CD4-positive, alpha-beta T cell treated with Interleukin-6 for 4 hours (primary cell): Measurements from ENCODE around the gene MGME1.
"Not testable (repeated sequence)": the region's sequence is repeated elsewhere in the genome, so short reads cannot be mapped to it uniquely, and the experiment has no call there.

ENCODE experiments used
- DNase-seq: peaks from one replicate; pipeline ENCODE4 v3.0.0-alpha.2; 2020; ENCODE audit warnings: mixed read lengths

MGME1 gene

DNA sequence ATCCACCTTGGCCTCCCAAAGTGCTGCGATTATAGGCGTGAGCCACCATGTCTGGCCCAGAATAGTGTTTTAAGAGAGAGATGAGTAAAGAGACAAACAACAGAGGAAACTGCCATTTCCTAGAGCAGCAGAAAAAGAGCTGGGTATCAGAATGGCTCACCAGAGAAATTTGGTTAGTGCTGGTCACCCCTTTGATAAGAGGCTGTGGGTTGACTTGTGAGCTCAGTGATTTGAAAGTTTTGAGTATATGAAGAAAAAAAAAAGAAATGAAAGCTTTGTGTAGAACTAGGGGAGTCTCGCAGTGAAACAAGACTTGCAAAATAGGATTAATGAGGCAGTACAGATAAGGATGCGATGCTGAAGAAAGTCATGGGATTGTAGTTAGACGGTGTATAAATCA, 29.6 kb downstream of the MGME1 start:
- no peak for DNase-seq

DNA sequence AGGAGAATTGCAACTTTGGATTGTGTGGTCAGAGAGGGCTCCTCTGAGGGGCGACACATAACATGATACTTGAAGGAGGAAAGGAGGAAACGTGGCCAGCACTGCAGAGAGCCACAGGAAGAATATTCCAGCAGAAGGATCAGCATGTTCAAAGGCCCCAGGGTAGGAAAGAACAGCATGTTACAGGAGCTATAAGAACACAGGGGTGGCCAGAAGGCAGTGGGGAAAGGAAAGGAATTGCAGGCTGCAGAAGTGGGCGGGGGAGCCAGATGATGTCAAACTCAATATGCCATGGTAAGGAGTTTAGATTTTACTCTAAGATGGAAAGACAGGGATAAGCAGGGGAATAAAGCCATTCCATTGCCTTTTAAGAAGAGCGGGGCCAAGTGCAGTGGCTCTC, 30.7 kb downstream of the MGME1 start:
- DNase-seq = no peak

DNA sequence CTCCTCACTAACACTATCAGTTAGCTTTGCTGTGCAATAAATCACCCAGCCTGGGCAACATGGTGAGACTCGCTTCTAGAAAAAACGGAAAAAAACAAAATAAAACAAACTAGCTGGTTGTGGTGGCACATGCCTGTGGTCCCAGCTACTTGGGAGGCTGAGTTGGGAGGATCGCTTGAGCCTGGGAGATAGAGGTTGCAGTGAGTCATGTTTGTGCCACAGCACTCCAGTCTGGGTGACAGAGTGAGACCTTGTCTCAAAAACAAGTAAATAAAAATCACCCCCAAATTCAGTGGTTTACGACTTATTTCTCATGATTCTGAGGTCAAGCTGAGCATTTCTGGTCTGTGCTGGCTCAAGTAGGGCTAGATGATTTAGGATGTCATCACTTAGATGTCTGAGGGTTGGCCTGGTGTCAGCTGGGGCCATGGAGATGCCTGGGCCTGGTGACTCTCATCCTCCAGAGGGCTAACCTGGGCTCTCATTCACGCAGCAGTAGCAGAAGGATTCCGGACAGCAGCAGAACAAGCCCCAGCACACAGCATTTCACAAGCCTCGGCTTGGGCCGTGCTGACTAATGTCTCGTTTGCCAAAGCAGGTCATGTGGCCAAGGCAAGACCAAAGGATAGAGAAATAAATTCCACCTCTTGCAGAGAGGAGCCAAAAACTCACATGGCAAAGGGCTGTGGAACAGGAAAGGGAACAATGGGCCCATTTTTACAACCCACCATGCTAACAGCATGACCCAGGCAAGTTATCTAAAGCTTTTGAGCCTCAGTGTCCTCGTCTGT, 32.5 kb downstream of the MGME1 start:
- DNase-seq = no peak

DNA sequence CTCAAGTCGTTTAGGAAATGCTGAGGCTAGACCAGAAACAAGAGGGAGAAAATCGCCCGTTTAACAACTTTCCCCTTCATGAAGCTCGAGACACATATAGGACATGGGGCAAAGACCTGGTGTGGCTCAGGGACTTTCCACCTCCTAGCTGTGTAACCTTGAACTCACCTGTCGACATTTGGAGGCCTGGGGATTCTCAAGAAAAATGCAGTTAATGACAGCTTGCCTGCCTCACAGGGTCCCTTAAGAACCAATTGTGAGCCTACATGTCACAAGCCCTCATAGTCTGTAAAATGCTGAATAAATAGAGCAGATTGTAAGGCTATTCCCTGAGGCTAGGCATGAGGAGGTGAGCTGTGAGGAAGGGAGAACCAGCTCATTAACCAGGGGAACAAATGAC, 35.1 kb downstream of the MGME1 start:
- DNase-seq = no peak

DNA sequence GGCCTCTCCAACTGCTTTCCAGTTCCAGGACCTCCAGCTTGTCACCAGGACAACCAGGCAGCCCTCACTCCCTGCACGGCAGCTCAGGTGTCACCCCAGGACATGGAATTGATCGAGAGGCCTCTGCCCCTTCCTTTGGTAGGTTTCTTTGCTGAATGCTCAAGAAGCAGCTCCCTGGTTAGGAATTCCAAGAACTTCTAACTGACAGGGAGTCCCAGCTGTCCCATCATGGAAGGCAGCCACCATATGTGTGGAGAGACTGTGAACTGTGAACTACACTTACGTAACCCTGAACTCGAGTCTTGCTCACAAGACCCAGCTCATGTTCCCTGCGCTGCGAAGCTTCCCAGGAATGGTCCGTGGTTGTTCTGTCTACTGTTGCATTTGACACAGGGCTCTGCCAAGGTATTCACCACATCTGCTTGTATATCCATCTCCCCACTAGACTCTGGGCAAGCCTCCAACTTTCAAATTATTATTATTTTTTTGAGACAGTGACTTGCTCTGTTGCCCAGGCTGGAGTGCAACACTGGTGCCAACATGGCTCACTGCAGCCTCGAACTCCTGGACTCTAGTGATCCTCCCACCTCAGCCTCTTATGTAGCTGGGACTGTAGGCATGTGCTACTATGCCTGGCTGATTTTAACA, 35.7 kb downstream of the MGME1 start:
- DNase-seq = no peak

DNA sequence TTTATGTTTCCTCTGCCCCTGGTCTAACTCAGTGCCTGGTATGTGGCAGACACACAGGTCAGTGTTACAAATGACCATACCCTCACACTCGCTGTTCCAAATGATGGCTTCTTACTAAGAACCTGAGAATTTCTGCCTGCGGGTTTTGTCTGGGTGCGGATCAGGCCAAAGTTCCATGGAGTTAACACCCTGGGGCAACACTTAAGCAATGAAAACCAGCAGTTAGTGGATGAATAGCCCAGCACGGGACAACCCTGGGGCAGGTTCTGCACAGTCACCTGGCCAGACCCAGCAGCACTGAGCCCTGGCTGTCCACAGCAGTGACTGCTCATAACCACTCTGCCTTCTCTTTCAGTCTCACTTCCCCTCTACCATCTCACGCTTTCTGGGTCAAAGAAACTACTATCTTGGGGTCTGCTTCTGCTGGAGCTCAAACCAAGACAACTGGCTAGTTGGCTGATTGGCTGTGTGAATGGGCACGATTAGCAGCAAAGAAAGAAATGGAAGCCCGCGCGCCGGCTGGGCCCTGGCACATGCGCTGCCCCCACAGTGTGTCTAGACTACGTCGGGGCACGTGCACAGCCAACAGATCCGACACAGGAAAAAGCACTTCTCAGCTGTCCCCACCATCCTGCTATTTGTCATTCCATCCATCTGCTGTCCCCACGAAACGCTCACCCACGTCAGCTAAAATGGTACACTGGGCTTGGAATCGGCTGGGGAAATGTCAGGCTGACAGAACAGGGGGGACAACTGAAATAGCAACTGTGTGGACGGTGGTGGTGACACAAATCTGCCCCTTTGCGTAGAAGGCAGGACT, 36.6 kb downstream of the MGME1 start:
- DNase-seq = no peak

DNA sequence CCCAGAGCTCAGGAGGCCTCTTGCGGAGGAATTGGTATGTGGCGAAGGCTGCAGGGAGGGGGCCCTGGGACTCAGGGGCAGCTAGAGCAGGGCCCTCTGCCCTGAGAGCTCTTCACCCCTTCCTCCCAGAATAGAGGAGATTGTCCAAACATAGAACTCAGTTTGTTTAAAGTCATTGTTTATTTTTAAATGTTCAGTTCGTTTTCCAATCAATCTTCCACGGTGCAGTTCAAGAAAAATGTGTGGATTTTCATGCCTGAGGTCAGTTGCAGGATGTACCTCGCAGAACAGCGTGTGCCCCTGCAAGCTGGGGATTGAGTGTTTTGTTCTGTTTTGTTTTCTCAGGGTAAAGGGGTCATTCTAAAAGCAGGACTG, 37.2 kb downstream of the MGME1 start:
- no peak for DNase-seq

DNA sequence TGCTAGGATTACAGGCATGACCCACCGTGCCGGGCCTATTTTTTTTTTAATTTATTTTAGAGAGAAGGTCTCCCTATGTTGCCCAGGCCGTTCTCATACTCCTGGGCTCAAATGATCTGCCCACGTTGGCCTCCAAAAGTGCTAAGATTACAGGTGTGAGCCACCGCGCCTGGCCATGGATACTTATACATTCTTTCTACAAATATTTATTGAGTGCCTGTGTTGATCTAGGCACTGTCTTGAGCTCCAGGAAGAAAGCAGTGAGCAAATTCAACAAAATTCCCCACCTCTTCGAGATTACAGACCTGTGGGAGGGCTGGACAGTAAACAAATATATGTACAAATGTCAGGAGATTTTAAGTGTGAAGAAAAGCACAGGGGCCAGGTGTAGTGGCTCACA, 37.9 kb downstream of the MGME1 start:
- DNase-seq = no peak

DNA sequence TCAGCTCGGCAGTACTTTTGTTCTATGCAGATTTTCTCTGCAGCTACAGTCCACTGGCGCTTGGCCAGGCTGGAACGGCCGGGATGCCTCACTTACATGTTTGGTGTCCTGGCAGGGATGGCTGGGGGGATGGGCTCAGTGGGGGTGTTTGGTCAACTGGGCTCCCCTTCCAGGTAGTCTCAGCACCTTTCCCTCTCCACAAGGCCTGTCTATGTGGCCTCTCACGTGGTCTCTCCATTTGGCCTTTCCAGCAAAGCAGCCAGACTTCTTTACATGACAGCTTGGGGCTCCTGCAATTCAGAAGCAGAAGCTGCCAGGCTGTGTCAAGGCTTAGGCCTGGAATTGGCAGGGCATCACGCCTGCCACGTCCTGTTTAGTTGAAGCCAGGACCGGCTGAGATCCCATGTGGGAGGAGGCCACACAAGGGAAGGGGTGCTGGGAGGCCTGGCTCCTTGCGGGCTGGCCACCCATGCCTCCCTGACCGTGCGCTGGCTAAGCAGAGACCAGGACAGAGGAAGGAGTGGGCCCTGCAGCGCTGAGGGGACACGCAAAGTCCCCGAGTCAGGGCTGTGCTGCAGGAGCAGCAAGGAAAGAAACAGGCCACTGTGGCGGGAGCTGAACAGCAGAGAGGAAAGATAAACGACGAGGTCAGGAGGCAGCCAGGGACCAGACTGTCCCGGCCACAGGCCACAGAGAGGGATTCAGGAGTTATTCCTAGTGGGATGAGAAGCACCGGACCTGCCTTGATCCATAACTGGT, 38.9 kb downstream of the MGME1 start:
- DNase-seq = no peak

DNA sequence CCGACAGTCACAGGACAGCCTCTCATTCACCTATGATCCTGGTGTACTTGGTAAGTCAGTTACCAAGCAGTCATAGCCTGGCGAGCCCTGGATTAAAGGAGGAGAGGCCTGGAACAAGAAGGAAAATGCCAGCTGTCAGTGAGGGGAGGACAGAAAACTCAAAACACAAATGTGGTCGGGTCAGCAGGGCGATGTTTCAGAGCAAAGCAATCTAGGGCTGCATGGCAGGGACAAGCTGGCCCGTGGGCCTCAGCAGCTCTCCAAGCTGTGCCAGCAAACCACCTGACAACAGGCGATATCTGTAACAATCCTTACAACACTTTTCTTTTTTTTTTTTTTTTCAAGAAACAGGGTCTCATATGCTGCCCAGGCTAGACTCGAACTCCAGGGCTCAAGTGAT, 40.3 kb downstream of the MGME1 start:
- DNase-seq = no peak

DNA sequence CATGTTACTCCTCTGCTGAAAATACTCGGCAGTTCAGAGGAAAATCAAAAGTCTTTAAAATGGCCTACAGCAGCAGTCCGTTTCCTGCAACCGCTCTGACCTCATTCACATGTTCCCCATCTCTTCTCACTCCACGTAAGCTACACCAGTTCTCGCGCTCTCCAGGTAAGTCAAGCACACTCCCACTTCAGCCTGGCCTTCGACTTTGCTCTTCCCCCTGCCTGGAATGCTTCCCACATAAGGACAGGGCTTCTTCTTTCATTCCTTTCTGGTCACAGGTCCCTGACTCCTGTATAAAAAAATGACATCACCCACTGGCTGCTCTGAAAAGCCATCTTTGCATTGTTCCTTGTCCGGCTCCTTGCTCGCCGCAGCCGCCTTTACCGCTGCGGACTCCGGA, 42.7 kb downstream of the MGME1 start:
- DNase-seq = no peak

DNA sequence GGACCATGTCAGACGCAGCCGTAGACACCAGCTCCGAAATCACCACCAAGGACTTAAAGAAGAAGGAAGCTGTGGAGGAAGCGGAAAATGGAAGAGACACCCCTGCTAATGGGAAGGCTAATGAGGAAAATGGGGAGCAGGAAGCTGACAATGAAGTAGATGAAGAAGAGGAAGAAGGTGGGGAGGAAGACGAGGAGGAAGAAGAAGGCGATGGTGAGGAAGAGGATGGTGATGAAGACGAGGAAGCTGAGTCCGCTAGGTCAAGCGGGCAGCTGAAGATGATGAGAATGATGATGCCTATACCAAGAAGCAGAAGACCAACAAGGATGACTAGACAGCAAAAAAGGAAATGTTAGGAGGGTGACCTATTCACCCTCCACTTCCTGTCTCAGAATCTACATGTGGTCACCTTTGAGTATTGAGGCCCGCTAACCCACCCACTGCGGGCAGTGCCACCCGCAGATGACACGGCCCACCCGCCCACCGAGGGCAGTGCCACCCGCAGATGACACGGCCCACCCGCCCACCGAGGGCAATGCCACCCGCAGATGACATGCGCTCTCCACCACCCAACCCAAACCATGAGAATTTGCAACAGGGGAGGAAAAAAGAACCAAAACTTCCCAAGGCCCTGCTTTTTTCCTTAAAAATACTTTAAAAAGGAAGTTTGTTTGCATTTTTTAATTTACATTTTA, 43.3 kb downstream of the MGME1 start:
- DNase-seq = no peak

DNA sequence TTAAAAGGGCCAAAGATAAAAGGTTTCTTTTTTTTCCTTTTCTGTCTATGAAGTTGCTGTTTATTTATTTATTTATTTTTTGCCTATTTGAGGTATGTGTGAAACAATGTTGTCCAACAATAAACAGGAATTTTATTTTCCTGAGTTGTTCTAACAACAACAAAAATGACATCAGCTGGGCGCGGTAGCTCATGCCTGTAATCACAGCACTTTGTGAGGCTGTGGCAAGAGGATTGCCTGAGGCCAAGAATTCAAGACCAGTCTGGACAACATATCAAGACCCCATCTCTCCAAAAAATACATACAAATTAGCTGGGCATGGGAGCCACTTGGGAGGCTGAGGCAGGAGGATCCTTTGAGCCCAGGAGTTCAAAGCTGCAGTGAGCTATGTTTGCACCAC, 44.1 kb downstream of the MGME1 start:
- no peak for DNase-seq

DNA sequence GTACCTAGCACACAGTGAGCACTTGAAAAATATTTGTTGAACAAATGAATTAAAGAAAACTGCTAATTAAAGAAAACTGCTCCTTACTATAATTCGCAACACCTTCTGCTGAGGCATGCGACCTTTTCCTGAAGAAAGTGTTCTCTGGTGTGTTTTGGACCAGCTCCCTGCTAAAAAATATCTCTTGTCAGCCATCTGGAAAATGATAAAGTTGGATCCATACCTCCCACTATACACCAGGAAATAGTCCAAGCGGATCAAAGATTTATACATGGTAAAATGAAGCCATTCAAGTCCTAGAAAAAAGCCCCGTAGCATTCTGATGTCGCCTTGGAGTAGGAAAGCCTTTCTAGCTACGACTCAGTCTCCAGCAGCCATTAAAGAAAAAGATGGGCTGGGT, 45.6 kb downstream of the MGME1 start:
- no peak for DNase-seq

DNA sequence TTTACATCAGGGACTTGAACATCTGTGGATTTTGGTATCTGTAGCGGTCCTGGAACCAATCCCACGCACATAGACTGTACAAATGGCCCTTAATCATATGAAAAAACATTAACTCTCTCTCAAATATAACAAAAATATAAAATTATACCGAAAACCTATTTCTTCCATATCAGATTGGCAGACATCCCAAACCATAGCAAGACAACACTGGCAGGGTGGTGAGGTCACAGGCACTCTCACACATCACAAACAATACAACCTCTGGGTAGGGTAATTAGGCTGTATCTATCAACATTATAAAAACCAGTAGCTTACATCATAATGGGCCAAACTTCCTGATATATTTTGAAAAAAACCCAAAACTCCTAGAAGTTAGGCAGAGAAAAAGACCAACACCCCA, 48.0 kb downstream of the MGME1 start:
- DNase-seq = no peak

DNA sequence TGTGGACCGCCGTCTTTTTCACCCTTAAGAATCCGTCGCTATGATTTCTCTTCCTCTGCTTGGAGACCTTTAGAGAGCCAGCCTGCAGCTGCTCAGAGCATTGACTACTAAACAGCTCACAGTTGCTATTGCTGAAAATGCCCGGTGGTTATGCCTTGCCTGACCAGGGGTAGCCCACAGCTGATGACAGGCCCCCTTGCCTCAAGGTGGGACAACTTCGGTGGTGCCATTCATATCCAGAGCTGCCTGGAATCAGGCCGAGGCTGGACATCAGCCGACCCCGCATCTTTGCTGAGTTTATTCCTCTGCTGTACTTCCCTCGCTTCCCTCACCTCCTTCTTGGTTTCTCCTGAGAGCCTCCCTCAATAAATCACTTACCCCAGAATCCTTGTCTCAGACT, 49.3 kb downstream of the MGME1 start:
- DNase-seq = no peak

DNA sequence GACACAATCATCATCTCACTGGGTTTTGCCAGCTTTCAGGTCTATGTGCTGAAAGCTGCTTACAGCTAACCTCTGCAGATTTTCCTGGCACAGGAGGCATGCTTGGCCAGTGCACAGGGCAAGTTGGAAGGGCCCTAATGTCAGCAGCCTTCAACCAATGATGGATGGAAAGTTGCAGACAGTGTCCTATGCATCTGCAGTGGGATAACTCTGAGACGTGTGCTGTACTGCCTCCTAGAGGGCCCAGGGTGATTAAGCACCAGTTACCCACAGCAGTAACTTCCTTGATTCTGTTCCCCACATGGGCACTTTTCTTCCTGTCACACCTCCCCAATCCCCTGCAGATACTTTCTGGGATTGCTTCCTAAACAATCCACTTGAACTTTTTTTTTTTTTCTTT, 50.2 kb downstream of the MGME1 start:
- DNase-seq = no peak

DNA sequence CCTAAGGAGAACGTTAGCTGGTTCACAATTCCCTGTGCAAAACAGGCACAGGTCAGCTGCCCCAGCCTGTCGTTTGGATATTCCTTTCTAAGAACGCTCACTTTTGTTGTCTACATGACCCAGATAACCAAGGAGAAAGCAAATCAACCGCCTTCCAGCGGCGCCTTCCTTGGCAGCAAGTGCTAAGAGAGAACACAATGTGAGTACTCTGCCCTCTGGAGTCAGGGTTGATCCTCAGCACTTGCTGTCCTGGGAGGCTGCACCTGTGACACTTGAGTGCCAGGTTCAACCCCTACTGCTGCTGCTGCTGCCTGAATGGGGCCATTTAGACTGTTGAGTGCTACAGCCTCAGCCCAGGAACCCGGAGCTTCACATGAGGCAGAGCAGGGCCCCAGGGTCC, 52.1 kb downstream of the MGME1 start:
- DNase-seq = no peak

DNA sequence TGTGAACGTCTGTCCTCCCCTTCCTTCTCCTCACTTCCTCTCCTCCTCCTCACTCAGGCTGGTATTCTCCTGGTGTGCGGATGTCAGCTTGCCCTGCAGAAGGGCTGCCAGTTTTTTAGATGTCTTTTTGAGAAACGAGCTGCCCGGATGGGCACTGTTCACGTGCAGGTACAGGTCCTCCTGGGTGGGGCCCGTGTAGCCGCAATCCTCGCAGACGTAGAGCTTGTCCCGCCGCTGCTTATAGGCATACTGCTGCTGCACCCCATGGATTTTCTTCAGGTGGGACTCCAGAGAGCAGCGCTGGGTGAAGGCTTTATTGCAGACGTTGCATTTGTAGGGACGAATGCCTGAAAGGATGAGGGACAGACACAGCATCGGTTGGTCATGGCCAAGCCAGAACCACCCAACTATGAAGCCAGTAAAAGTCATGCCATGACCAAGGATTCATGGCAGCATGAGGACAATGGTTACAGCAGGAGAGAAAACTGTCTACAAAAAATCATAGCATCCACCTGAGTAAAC, 55.8 kb downstream of the MGME1 start:
- no peak for DNase-seq

DNA sequence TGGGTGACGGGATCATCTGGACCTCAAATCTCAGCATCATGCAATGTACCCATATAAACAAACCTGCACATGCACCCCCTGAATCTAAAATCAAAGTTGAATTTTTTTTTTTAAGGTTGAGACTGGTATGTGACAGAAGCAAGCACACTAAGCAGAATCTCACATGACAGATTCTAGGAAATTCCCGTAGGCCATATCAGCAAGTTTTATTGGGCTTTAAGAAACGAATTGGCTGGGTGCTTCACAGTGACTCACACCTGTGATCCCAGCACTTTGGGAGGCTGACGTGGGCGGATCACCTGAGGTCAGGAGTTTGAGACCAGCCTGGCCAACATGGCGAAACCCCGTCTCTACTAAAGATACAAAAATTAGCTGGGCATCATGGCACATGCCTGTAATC, 58.2 kb downstream of the MGME1 start:
- DNase-seq = not testable (repeated sequence)

DNA sequence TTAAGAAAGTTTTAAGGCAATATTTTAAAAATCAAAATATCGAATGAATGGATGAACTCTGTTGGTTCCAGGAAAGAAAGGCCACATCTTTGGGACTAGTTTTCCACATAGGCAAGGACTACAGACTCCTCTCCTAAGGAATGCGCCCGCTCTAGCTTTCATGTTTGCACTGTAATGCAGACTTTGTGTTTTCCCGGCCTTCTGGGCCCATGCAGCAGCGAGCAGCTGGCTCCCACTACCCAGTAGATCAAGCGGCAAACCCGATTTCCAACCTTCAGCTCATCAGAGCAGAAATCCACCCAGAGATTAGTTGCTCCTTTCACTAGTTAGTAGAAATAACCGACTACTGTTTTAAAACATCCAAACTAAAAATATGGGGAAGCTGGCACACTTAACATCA, 61.2 kb downstream of the MGME1 start:
- no peak for DNase-seq

DNA sequence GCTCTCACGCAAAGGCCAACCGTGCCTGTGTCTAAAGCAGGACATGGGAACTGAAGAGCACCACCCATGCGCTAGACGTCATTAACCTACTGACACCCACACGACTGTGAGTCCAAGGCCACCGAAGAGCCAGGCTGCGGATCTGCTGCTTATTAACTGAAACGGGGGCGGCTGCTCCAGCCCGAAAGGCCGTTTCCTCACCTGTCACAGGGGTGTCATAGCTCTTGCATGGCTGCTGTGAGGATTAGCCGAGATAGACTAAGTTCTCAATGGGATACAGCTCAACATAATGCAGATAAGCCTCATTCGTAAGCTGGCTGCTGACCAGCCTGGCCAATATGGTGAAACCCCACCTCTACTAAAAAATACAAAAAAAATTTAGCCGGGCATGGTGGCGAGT, 62.2 kb downstream of the MGME1 start:
- no peak for DNase-seq
